HG03565 (cell line): ENCODE data around the gene RASL10A.
"Not testable (repeated sequence)": the region's sequence is repeated elsewhere in the genome, so short reads cannot be mapped to it uniquely, and the experiment has no call there.

Source experiments
- ATAC-seq: cut with Tn5 transposase; IDR thresholded peaks from one replicate; pipeline ENCODE4 v1.9.1; 2021; ENCODE audit warnings: mild to moderate bottlenecking, moderate library complexity; ENCODE audit not compliant: unreplicated experiment

RASL10A gene

GRCh38 chr22:29315286-29316140, at the start of gene RASL10A:
Gene RASL10A, minus strand, starts transcription at chr22:29315697. Its CDS starts 451 bp downstream, at chr22:29315246.
- ATAC-seq: no peak

- ATAC-seq: no peak
Measured at GRCh38 chr22:29359469-29359868, 44.0 kb upstream of the RASL10A start.

- not testable (repeated sequence) for ATAC-seq
Measured at GRCh38 chr22:29357193-29357890, 41.8 kb upstream of the RASL10A start.

GRCh38 chr22:29353860-29354259, 38.4 kb upstream of the RASL10A start:
- ATAC-seq: no peak

GRCh38 chr22:29353286-29353685, 37.8 kb upstream of the RASL10A start:
- no peak for ATAC-seq

GRCh38 chr22:29352778-29353177, 37.3 kb upstream of the RASL10A start:
- no peak for ATAC-seq

- ATAC-seq: no peak
Measured at GRCh38 chr22:29351891-29352290, 36.4 kb upstream of the RASL10A start.

- ATAC-seq: no peak
Measured at GRCh38 chr22:29351042-29351441, 35.5 kb upstream of the RASL10A start.

GRCh38 chr22:29348956-29349355, 33.5 kb upstream of the RASL10A start:
- ATAC-seq: no peak

GRCh38 chr22:29348041-29348440, 32.5 kb upstream of the RASL10A start:
- ATAC-seq: no peak

GRCh38 chr22:29346659-29347058, 31.2 kb upstream of the RASL10A start:
- ATAC-seq: no peak

- ATAC-seq: no peak
Measured at GRCh38 chr22:29345932-29346331, 30.4 kb upstream of the RASL10A start.

- ATAC-seq: not testable (repeated sequence)
Measured at GRCh38 chr22:29344889-29345288, 29.4 kb upstream of the RASL10A start.

- no peak for ATAC-seq
Measured at GRCh38 chr22:29344137-29344536, 28.6 kb upstream of the RASL10A start.

- ATAC-seq: no peak
Measured at GRCh38 chr22:29343313-29343805, 27.9 kb upstream of the RASL10A start.

- no peak for ATAC-seq
Measured at GRCh38 chr22:29342577-29343312, 27.2 kb upstream of the RASL10A start.

GRCh38 chr22:29342177-29342576, 26.7 kb upstream of the RASL10A start:
- no peak for ATAC-seq

- no peak for ATAC-seq
Measured at GRCh38 chr22:29341849-29342127, 26.3 kb upstream of the RASL10A start.

GRCh38 chr22:29341056-29341848, 25.8 kb upstream of the RASL10A start:
- ATAC-seq: no peak

- no peak for ATAC-seq
Measured at GRCh38 chr22:29340566-29340965, 25.1 kb upstream of the RASL10A start.
